ENCODE data around the gene CRYBA2.

Gene CRYBA2, protein sequence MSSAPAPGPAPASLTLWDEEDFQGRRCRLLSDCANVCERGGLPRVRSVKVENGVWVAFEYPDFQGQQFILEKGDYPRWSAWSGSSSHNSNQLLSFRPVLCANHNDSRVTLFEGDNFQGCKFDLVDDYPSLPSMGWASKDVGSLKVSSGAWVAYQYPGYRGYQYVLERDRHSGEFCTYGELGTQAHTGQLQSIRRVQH

DNA sequence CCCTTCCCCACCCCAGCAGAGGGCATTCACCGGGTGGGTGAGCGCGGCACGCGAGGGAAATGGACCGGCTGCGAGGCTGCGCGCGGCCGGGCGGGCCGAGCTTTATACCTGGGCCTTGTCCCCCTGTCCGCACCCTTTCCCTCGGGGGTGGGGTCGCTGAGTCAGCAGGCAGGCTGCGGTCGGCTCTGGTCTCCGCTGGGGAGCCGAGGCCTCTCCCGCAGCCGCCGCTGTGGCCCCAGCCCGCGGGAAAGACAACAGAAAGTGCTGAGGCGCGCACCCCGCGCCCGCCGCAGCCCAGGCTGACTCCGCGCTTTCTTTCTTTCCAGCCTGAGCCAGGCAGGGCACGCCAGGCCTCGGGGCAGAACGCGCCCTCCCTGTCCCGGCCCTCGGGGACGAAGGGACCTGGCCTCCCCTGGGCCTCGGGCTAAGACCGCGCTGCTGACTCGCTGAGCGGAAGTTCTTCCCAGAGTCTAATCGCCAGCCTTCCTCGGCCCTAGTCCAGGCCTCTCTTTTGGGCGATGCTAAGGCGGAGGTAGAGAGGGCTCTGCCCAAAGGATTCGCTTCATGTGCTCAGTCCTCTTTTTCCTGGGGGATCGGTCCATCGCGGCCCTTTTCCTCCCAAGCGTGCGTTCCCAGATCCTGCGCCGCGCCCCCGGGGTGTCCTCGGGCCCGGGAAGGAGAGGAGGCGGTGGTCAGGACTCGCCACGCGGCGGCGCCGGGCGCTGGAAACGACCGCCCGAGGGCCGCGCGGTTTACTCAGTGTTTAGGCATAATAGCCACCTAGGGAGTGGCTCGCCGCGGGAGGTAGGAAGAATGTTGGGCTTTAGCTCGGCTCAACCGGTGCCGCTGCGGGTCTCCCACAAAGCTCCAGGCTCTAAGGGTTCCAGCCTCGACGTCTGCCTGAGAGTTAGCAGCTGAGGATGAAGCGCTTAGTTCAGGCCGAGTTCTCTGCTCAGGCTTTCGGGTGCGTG is at the start of gene CRYBA2:
TSS of gene CRYBA2 (minus strand) at position 78 of the 971 bp plus-strand sequence. CDS start 246 bp downstream, outside the sequence.
- TF ChIP-seq, protein P1, sequence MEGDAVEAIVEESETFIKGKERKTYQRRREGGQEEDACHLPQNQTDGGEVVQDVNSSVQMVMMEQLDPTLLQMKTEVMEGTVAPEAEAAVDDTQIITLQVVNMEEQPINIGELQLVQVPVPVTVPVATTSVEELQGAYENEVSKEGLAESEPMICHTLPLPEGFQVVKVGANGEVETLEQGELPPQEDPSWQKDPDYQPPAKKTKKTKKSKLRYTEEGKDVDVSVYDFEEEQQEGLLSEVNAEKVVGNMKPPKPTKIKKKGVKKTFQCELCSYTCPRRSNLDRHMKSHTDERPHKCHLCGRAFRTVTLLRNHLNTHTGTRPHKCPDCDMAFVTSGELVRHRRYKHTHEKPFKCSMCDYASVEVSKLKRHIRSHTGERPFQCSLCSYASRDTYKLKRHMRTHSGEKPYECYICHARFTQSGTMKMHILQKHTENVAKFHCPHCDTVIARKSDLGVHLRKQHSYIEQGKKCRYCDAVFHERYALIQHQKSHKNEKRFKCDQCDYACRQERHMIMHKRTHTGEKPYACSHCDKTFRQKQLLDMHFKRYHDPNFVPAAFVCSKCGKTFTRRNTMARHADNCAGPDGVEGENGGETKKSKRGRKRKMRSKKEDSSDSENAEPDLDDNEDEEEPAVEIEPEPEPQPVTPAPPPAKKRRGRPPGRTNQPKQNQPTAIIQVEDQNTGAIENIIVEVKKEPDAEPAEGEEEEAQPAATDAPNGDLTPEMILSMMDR (IDR thresholded peaks at IDR 0.05; ENCODE audit: extremely low read depth, missing control alignments), result no peak
- peak; percentile 31 for DNase-seq (ENCODE audit: low spot score)

DNA sequence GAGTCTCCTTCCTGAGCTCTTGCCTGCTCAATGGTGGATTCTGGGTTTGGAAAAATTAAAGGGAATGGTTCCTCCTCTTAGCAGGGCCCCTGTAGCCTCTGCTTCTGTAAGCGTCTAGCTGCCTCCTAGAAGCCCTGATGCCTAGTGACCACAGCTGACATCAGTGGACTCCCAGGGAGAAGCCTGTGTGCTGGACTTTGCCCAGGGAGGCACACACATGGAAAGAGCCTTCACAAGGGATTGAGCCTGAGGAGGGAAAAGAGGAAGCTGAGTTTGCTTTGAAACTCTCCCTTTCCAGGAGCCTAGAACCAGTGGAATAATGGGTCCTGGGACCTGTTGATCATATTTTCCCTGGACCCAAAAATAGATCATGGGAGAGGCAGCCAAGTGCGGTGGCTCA is 49.5 kb upstream of the CRYBA2 start:
- TF ChIP-seq, protein P1 (IDR thresholded peaks at IDR 0.05; ENCODE audit: extremely low read depth, missing control alignments), result no peak
- no peak for DNase-seq (ENCODE audit: low spot score)

DNA sequence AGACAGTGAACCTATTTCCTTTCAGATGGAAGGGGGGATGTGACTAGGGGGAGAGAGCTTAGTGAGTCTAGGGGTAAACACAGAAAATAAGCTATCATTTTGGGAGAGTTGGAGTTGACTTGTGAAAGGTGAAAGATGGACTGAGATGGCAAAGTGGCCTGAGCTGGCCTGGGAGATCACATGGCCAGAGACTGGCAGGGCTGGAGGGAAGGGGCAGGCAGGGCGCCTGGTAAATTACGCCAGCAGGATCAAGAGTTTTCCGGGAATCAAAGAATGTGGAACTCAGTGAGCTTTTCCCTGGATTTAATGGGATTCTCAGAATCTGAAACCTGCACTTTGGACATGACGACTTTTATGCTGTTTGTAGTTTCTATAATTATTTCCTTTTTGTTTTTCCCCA is 48.9 kb upstream of the CRYBA2 start:
- TF ChIP-seq, protein P1 (IDR thresholded peaks at IDR 0.05; ENCODE audit: extremely low read depth, missing control alignments), result no peak
- no peak for DNase-seq (ENCODE audit: low spot score)

DNA sequence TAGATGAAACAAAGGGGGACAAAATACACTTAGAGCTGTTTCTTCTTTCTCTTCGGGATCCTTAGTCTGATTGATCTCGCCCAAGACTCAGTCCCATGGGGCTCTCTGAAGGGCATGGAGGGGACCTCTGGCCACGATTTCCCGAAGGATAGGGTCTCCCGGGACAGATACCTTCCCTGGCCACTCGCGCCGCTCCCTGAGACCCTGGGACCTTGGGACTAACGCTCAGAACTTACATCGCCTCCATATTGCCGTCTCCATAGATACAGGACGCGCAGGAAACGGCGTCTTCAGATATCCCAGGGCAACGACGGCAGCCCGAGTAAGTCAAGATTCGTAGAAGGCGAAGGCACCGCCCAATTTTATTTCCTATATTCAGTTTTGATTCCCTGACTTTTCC is 48.0 kb upstream of the CRYBA2 start, which contains the start of gene CFAP65:
TSS of gene CFAP65 (minus strand) at position 265 of the 400 bp plus-strand sequence. CDS start 2,468 bp downstream, outside the sequence.
- TF ChIP-seq, protein P1 (IDR thresholded peaks at IDR 0.05; ENCODE audit: extremely low read depth, missing control alignments), result no peak

DNA sequence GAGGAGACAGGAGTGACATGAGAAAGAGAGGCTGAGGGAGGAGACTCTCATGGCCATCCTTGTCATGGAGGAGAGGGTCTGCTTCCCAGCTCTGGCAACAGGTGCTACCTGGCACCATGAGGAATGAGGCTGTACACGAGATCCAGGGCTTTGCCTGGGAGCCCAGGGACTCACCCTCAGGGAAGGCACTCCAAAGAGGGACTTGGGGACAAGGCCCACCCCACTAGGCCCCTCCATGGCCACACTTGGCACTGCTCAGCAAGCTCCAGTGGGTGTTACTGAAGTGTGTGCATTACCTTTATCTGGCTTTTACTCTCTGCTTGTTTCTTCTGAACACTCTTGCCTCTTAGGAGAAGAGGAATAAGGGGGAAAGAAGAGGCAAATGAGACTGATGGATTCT is 45.4 kb upstream of the CRYBA2 start:
- no peak for DNase-seq (ENCODE audit: low spot score)
- TF ChIP-seq, protein P1 (IDR thresholded peaks at IDR 0.05; ENCODE audit: extremely low read depth, missing control alignments), result no peak

More for the DNA sequence above, 48.0 kb upstream of the CRYBA2 start, which contains the start of gene CFAP65:
- no peak for DNase-seq (ENCODE audit: low spot score)

DNA sequence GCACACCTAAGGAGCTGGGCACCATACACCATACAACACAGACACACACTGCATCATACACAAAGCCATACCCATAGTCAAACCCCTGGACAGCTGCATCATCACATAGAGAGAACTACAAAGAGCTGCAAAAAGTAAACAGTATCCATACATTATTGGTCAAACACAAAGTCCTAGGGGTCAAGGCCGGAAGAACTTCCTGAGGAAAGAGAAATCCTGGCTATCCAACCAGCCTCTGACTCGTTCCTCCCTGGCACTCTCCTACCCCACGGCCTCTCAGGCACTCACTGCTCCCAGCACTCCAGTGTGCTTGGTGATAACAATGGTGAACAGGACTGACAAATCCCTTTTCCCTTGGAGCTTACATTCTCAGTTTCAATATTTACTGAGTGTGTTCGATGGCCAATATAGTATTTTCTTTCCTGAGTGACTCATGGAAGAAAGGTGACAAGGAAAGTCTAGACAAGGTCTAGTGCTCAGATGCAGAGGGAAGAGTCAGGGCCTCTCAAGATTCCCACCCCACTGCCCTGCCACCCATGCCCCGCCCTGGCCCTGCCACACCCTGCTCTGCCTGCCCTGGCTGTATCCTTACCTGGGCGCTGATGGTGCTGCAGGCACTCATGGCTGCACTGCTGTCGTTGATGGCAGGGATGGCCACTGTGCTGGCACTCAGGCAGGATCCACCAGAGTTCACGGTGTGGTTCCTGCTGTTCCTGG is 44.7 kb upstream of the CRYBA2 start:
- DNase-seq (ENCODE audit: low spot score), result no peak
- TF ChIP-seq, protein P1 (IDR thresholded peaks at IDR 0.05; ENCODE audit: extremely low read depth, missing control alignments), result no peak

All from GM20000 (cell line).